ENCODE data around the gene KDM5B.

GRCh38 chr1:202733251-202733650 lies 75.0 kb downstream of the KDM5B start:
- TF ChIP-seq CTCF (conservative IDR thresholded peaks at IDR 0.05) (no peak), ZFX (IDR thresholded peaks at IDR 0.05) (no peak)
